H1 (cell line): ENCODE data around the gene KIAA1328. TPM values are rescaled to one million over a fixed set of nuclear protein-coding genes. Genes with fewer than 3 reads are reported as not detected.

Experiments used
- CTCF ChIA-PET: fragments of 300-600 bp; sonication (Branson Sonifier 250); formaldehyde crosslinking; loops from one replicate; lab custom pipeline; 2021; ENCODE audit not compliant: partially characterized antibody; lab: Charles Lee
- POLR2A ChIA-PET: fragments of 300-600 bp; sonication (Branson Sonifier 250); formaldehyde crosslinking; loops from one replicate; lab custom pipeline; 2021; ENCODE audit warnings: inconsistent platforms; ENCODE audit not compliant: partially characterized antibody; lab: Charles Lee
- DNase-seq, 2 experiments: peaks; one replicate each; pipeline versions ENCODE4 v3.0.0 to v3.0.0-alpha.2; 2010 to 2022; ENCODE audit warnings: low spot score in 2 of 2, low read depth in 1 of 2, mixed read lengths in 1 of 2
- FAIRE-seq: peaks from 2 replicates; lab custom pipeline; 2011; peaks lifted over from hg19 to GRCh38; lab: Jason Lieb, UNC
- H2AFZ ChIP-seq: 2 replicates; pipeline ENCODE4 v1.8.1; 2012; ENCODE audit warnings: low read length, inconsistent platforms
- H2AK5ac ChIP-seq: 2 replicates; pipeline ENCODE4 v1.6.1; 2013; ENCODE audit warnings: low read depth, low read length
- H2BK120ac ChIP-seq: replicated peaks from 2 replicates; pipeline ENCODE3; 2013; ENCODE audit warnings: low read depth, low read length, inconsistent platforms
- H2BK12ac ChIP-seq: 2 replicates; pipeline ENCODE4 v1.6.1; 2013; ENCODE audit warnings: low read depth, low read length
- H2BK15ac ChIP-seq: 2 replicates; pipeline ENCODE4 v1.6.1; 2013; ENCODE audit warnings: low read length
- H2BK20ac ChIP-seq: 2 replicates; pipeline ENCODE4 v1.6.1; 2013; ENCODE audit warnings: low read length
- H2BK5ac ChIP-seq: 2 replicates; pipeline ENCODE4 v1.6.1; 2013; ENCODE audit warnings: low read depth, low read length
- H3K14ac ChIP-seq: 2 replicates; pipeline ENCODE4 v1.6.1; 2013; ENCODE audit warnings: inconsistent platforms; ENCODE audit not compliant: insufficient read length
- H3K18ac ChIP-seq: 2 replicates; pipeline ENCODE4 v1.6.1; 2013; ENCODE audit warnings: low read length; ENCODE audit errors: extremely low read depth
- H3K23ac ChIP-seq: 2 replicates; pipeline ENCODE4 v1.6.1; 2013; ENCODE audit warnings: inconsistent platforms; ENCODE audit not compliant: insufficient read length
- H3K23me2 ChIP-seq: 2 replicates; pipeline ENCODE4 v1.6.1; 2013; ENCODE audit warnings: low read depth, low read length
- H3K27ac ChIP-seq: 2 replicates; pipeline ENCODE4 v1.6.1; 2011; ENCODE audit warnings: low read depth, low read length, inconsistent platforms
- H3K27me3 ChIP-seq, 4 experiments: replicated peaks in 1 of 4; 1 replicate in 1 of 4; 2 replicates in 3 of 4; pipeline versions ENCODE4 v1.6.1 to v1.8.1; 2011 to 2013; ENCODE audit warnings: low read length in 3 of 4, mild to moderate bottlenecking in 3 of 4, inconsistent platforms in 2 of 4, mixed read lengths in 2 of 4, moderate library complexity in 1 of 4; ENCODE audit not compliant: control insufficient read depth in 3 of 4, insufficient read depth in 3 of 4; ENCODE audit errors: extremely low read depth in 1 of 4
- H3K36me3 ChIP-seq, 4 experiments: 2 replicates each; pipeline versions ENCODE4 v1.6.1 to v1.8.1; 2011 to 2013; ENCODE audit warnings: mild to moderate bottlenecking in 4 of 4, low read length in 3 of 4, moderate library complexity in 2 of 4, control low read depth in 1 of 4, inconsistent platforms in 1 of 4; ENCODE audit not compliant: insufficient read depth in 4 of 4, control insufficient read depth in 2 of 4
- H3K4ac ChIP-seq: replicated peaks from 2 replicates; pipeline ENCODE3; 2013; ENCODE audit warnings: low read length, low read depth, mixed read lengths, inconsistent platforms; ENCODE audit not compliant: insufficient read length
- H3K4me1 ChIP-seq, 4 experiments: replicated peaks in 1 of 4; 1 replicate in 1 of 4; 2 replicates in 3 of 4; pipeline versions ENCODE4 v1.6.1 to v1.8.1; 2011 to 2013; ENCODE audit warnings: low read length in 3 of 4, inconsistent platforms in 2 of 4, mixed read lengths in 1 of 4; ENCODE audit not compliant: insufficient read depth in 4 of 4, control insufficient read depth in 3 of 4
- H3K4me2 ChIP-seq, 2 experiments: 2 replicates each; pipeline versions ENCODE4 v1.6.1 to v1.8.1; 2011 to 2013; ENCODE audit warnings: low read depth in 2 of 2, low read length in 2 of 2, control low read depth in 1 of 2, inconsistent platforms in 1 of 2, mild to moderate bottlenecking in 1 of 2; ENCODE audit not compliant: insufficient read depth in 1 of 2
- H3K4me3 ChIP-seq, 4 experiments: fragments of 200-600, 300-600 bp in 1 of 4; sonication (generic), shearing (Covaris generic), sonication (Bioruptor Twin) in 1 of 4; 2 replicates each; pipeline versions ENCODE4 v1.5.1 to v1.8.1; 2011 to 2016; ENCODE audit warnings: low read length in 4 of 4, low read depth in 3 of 4, control low read depth in 2 of 4, inconsistent platforms in 2 of 4, mild to moderate bottlenecking in 2 of 4, mixed read lengths in 1 of 4, moderate library complexity in 1 of 4; ENCODE audit not compliant: insufficient read depth in 2 of 4; ENCODE audit errors: extremely low read depth in 1 of 4
- H3K56ac ChIP-seq: replicated peaks from 2 replicates; pipeline ENCODE3; 2013; ENCODE audit warnings: low read depth, mild to moderate bottlenecking, mixed read lengths, low read length, inconsistent platforms; ENCODE audit not compliant: insufficient read length
- H3K79me1 ChIP-seq: 2 replicates; pipeline ENCODE4 v1.6.1; 2013; ENCODE audit warnings: low read depth, low read length, control low read depth
- H3K79me2 ChIP-seq, 2 experiments: 2 replicates each; pipeline versions ENCODE4 v1.6.1 to v1.8.1; 2012 to 2013; ENCODE audit warnings: low read length in 2 of 2, mild to moderate bottlenecking in 2 of 2, inconsistent platforms in 1 of 2; ENCODE audit not compliant: insufficient read depth in 2 of 2, control insufficient read depth in 1 of 2
- H3K9ac ChIP-seq, 4 experiments: replicated peaks in 1 of 4; 1 replicate in 1 of 4; 2 replicates in 3 of 4; pipeline versions ENCODE4 v1.6.1 to v1.8.1; 2011 to 2013; ENCODE audit warnings: low read depth in 3 of 4, low read length in 3 of 4, control low read depth in 2 of 4, mild to moderate bottlenecking in 2 of 4, moderate library complexity in 2 of 4, inconsistent platforms in 1 of 4; ENCODE audit errors: extremely low read depth in 1 of 4
- H3K9me3 ChIP-seq, 2 experiments: 2 replicates each; pipeline versions ENCODE4 v1.6.1 to v1.8.1; 2012 to 2013; ENCODE audit warnings: mild to moderate bottlenecking in 2 of 2, moderate library complexity in 2 of 2, control low read depth in 1 of 2, inconsistent platforms in 1 of 2, low read depth in 1 of 2, low read length in 1 of 2, mixed read lengths in 1 of 2; ENCODE audit not compliant: insufficient read depth in 2 of 2
- H4K20me1 ChIP-seq, 2 experiments: replicated peaks in 1 of 2; 2 replicates each; pipeline versions ENCODE3 to v1.8.1; 2011 to 2013; ENCODE audit warnings: inconsistent platforms in 2 of 2, low read length in 2 of 2, mild to moderate bottlenecking in 1 of 2; ENCODE audit not compliant: insufficient read depth in 2 of 2, control insufficient read depth in 1 of 2
- H4K5ac ChIP-seq: 2 replicates; pipeline ENCODE4 v1.6.1; 2013; ENCODE audit warnings: low read length, low read depth, mixed read lengths, inconsistent platforms; ENCODE audit not compliant: insufficient read length
- H4K8ac ChIP-seq: 2 replicates; pipeline ENCODE4 v1.8.0; 2013; ENCODE audit warnings: mild to moderate bottlenecking, moderate library complexity, low read length, inconsistent platforms; ENCODE audit not compliant: insufficient read depth; ENCODE audit errors: extremely low read depth
- H4K91ac ChIP-seq: replicated peaks from 2 replicates; pipeline ENCODE3; 2013; ENCODE audit warnings: low read length, mixed read lengths, inconsistent platforms; ENCODE audit not compliant: insufficient read length
- ASH2L ChIP-seq: fragments of 200-600, 300-600 bp; sonication (generic); IDR thresholded peaks from one replicate; pipeline ENCODE4 v1.7.1; 2017; ENCODE audit warnings: low read length
- BACH1 ChIP-seq: IDR thresholded peaks from 2 replicates; pipeline ENCODE4 v1.6.1; 2012; ENCODE audit warnings: low read length, improper control_type of control experiment
- BCL11A ChIP-seq, 2 experiments: IDR thresholded peaks; one replicate each; pipeline ENCODE4 v1.6.1; 2011; ENCODE audit warnings: low read depth in 2 of 2, low read length in 2 of 2, mild to moderate bottlenecking in 2 of 2
- BRCA1 ChIP-seq: IDR thresholded peaks from 2 replicates; pipeline ENCODE4 v1.6.1; 2012; ENCODE audit warnings: low read depth, low read length, improper control_type of control experiment
- CBX8 ChIP-seq: fragments of 300-800, 300-1000 bp; sonication (generic); IDR thresholded peaks from 2 replicates; pipeline ENCODE4 v1.7.1; 2016; ENCODE audit warnings: low read depth, low read length, borderline replicate concordance
- CHD1 ChIP-seq: IDR thresholded peaks from 2 replicates; pipeline ENCODE4 v1.6.1; 2012; ENCODE audit warnings: low read depth, low read length, improper control_type of control experiment
- CTBP2 ChIP-seq: IDR thresholded peaks from 2 replicates; pipeline ENCODE4 v1.7.0; 2011; ENCODE audit warnings: borderline replicate concordance, mild to moderate bottlenecking, moderate library complexity, mixed read lengths, low read length; ENCODE audit not compliant: insufficient read depth, insufficient read length
- EZH2 ChIP-seq: fragments of 200-600 bp; sonication (generic); IDR thresholded peaks from 2 replicates; pipeline ENCODE4 v1.7.1; 2012; ENCODE audit warnings: low read depth, mild to moderate bottlenecking, moderate library complexity, low read length, inconsistent platforms; ENCODE audit not compliant: severe bottlenecking
- GABPA ChIP-seq: IDR thresholded peaks from 2 replicates; pipeline ENCODE4 v1.6.1; 2011; ENCODE audit warnings: mild to moderate bottlenecking, low read length, moderate library complexity, borderline replicate concordance; ENCODE audit not compliant: insufficient read depth
- KDM5A ChIP-seq: fragments of 200-600 bp; IDR thresholded peaks from 2 replicates; pipeline ENCODE4 v1.7.1; 2012; ENCODE audit warnings: mild to moderate bottlenecking, low read length, inconsistent platforms, mixed read lengths
- NRF1 ChIP-seq: IDR thresholded peaks from 2 replicates; pipeline ENCODE4 v1.6.1; 2011; ENCODE audit warnings: mild to moderate bottlenecking, low read depth, low read length, improper control_type of control experiment
- PHF8 ChIP-seq: fragments of 200-600 bp; sonication (generic); conservative IDR thresholded peaks from 2 replicates; pipeline ENCODE4 v1.7.1; 2012; ENCODE audit warnings: low read depth, mild to moderate bottlenecking, inconsistent platforms, low read length, moderate library complexity
- POLR2A ChIP-seq, 2 experiments: IDR thresholded peaks; 1 replicate in 1 of 2; 2 replicates in 1 of 2; pipeline ENCODE4 v1.6.1; 2011; ENCODE audit warnings: low read depth in 2 of 2, low read length in 2 of 2, mild to moderate bottlenecking in 2 of 2; ENCODE audit errors: control extremely low read depth in 1 of 2
- RBBP5 ChIP-seq: IDR thresholded peaks from 2 replicates; pipeline ENCODE4 v1.7.1; 2012; ENCODE audit warnings: low read depth, mild to moderate bottlenecking, inconsistent platforms, low read length, moderate library complexity, borderline replicate concordance
- TAF1 ChIP-seq: IDR thresholded peaks from 2 replicates; pipeline ENCODE4 v1.6.1; 2011; ENCODE audit warnings: mild to moderate bottlenecking, low read depth, low read length
- WGBS, 2 experiments: shearing (Covaris generic) in 1 of 2; methylation state at CpG; one replicate each; pipeline versions ENCODE4 v1.1.6 to v1.1.7; 2013 to 2015; ENCODE audit warnings: low lambda C conversion rate in 2 of 2, mixed read lengths in 2 of 2, inconsistent platforms in 1 of 2, low coverage in 1 of 2, missing lambda C conversion rate in 1 of 2; ENCODE audit not compliant: insufficient replicate concordance in 2 of 2, insufficient coverage in 1 of 2, insufficient read length in 1 of 2; ENCODE audit errors: extremely low coverage in 1 of 2, missing lambda C conversion rate in 1 of 2; 5-methylcytosine and 5-hydroxymethylcytosine counted together
- polyA plus RNA-seq, 7 experiments: library from polyadenylated mRNA; depleted of rRNA in 3 of 7; stranded (reverse) in 5 of 7; unstranded in 2 of 7; fragments of >200 nt in 5 of 7; fragments of 200-250 nt in 2 of 7; gene quantifications; 1 replicate in 5 of 7; 2 replicates in 1 of 7; 4 replicates in 1 of 7; pipeline versions ENCODE4 v1.2.1 to v1.2.3, GENCODE V29; 2011 to 2013; ENCODE audit warnings: missing spikeins in 2 of 7, mixed read lengths in 2 of 7
- total RNA-seq: library from RNA; stranded (reverse); fragmentation: NEBNext Ultra II Directional; extraction: Animal tissue kit (Norgen Biotek cat#: 25700); gene quantifications from 2 replicates; pipeline ENCODE4 v1.2.1, GENCODE V29; 2021

The KIAA1328 gene
- total and polyA plus RNA-seq, 2 of the 8 experiments (the other 6 are each of a cell fraction or from before 2014, with no cell fraction given): 2.6 to 5.7 TPM

DNA sequence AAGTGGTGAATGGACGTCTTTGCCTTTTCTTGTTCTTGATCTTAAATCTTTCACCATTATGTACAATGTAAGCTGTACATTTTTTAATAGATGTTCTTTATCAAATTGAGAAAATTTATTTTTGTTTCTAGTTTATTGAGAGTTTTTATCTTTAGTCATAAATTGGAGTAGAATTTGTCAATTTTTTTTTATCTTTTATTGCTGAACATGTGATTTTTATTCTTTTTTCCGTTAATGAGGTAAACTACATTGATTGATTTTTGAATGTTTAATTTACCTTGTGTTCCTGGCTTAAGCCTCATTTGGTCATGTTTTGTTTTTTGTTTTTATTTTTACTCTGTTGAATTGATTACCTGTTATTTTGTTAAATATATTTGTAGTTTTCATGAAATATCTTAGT is 19.7 kb downstream of the KIAA1328 start:
- WGBS, 2 experiments: 95% methylated on average over 2 of the region's 2 CpGs; no CpG with 5 or more reads in 1 of the 2 experiments
- no peak overlapping the region for H3K27ac ChIP-seq
- H4K5ac ChIP-seq: no peak overlapping the region
- no peak overlapping the region for H3K4me3 ChIP-seq
- DNase-seq: no peak
- H3K36me3 ChIP-seq: 0 out of 8 replicates have a peak, but pooled peaks cover 0 to 4% (median 0%) of the 10 kb centered on the region in 4 experiments
- H2BK12ac ChIP-seq: no peak overlapping the region
- no peak overlapping the region for H3K9ac ChIP-seq
- ChIA-PET POLR2A (no interaction called here), CTCF (interaction anchor here (3.9 kb wide), 1 partner anchor 19 kb away, joined by 12 read pairs; the partner anchor contains the start of genes KIAA1328 and TPGS2)
- H2BK15ac ChIP-seq: no peak overlapping the region
- no peak overlapping the region for H4K8ac ChIP-seq
- H3K4ac ChIP-seq: no peak overlapping the region
- H3K9me3 ChIP-seq: no peaks in the 10 kb centered on the region
- no peak overlapping the region for H2BK5ac ChIP-seq
- no peak overlapping the region for H3K56ac ChIP-seq
- no peak overlapping the region for H3K14ac ChIP-seq
- FAIRE-seq: no peak
- H4K20me1 ChIP-seq: no peaks in the 10 kb centered on the region
- H4K91ac ChIP-seq: no peak overlapping the region
- H3K4me1 ChIP-seq: no peaks in the 10 kb centered on the region
- no peak overlapping the region for H3K23ac ChIP-seq
- no peak overlapping the region for H2BK120ac ChIP-seq
- no peak overlapping the region for H3K18ac ChIP-seq
- no peak overlapping the region for H2BK20ac ChIP-seq
- H3K23me2 ChIP-seq: no peaks in the 10 kb centered on the region
- no peaks in the 10 kb centered on the region for H3K27me3 ChIP-seq
- no peak for TF ChIP-seq NRF1
- no peak for TF ChIP-seq TAF1
- no peak for TF ChIP-seq KDM5A
- no peak for TF ChIP-seq CTBP2
- TF ChIP-seq CBX8: no peak
- TF ChIP-seq CHD1: no peak
- TF ChIP-seq POLR2A (IDR thresholded peaks at IDR 0.05; ENCODE audit: control extremely low read depth in 1 of 2, low read depth in 2 of 2, low read length in 2 of 2): no peak
- TF ChIP-seq EZH2: no peak
- TF ChIP-seq GABPA: no peak
- TF ChIP-seq BACH1: no peak
- TF ChIP-seq ASH2L: no peak
- no peak for TF ChIP-seq BCL11A (IDR thresholded peaks at IDR 0.05; ENCODE audit: low read depth in 2 of 2, low read length in 2 of 2)
- TF ChIP-seq PHF8: no peak
- TF ChIP-seq RBBP5: no peak
- no peak for TF ChIP-seq BRCA1
- TF ChIP-seq, all 59 proteins: peak for 0
- H3K79me1 ChIP-seq: no peaks in the 10 kb centered on the region
- H3K79me2 ChIP-seq: no peaks in the 10 kb centered on the region
- H2AFZ ChIP-seq: no peak overlapping the region
- no peak overlapping the region for H3K4me2 ChIP-seq
- no peak overlapping the region for H2AK5ac ChIP-seq
